ENCODE measurements around the gene SMAD3. TPM values are rescaled to one million over a fixed set of nuclear protein-coding genes. Genes with fewer than 3 reads are reported as not detected.

The SMAD3 gene
- total and polyA plus RNA-seq, 10 of the 15 experiments (the other 5 are each of a cell fraction or from before 2014, with no cell fraction given) = 5.6 to 43.2 (median 16.0) TPM

GRCh38 chr15:67080900-67081431, 15.6 kb downstream of the SMAD3 start (continued):
- TF ChIP-seq NR2C2 (IDR thresholded peaks at IDR 0.05; ENCODE audit: borderline replicate concordance, control insufficient read depth, insufficient read length, low read depth) (no peak), ZNF207 (IDR thresholded peaks at IDR 0.05; ENCODE audit: borderline replicate concordance) (no peak), SUZ12 (IDR thresholded peaks at IDR 0.05; ENCODE audit: unreplicated experiment) (no peak), TCF7 (IDR thresholded peaks at IDR 0.05; ENCODE audit: borderline replicate concordance) (no peak; the same call in 1 of the 2 replicates), HDAC6 (IDR thresholded peaks at IDR 0.05; ENCODE audit: unreplicated experiment) (no peak), GATAD2B (conservative IDR thresholded peaks at IDR 0.05; ENCODE audit: low read depth) (peak; percentile 97), SP1 (IDR thresholded peaks at IDR 0.05; ENCODE audit: low read depth, low read length) (peak; percentile 87), SUPT20H (IDR thresholded peaks at IDR 0.05; ENCODE audit: borderline replicate concordance, control insufficient read depth, low read depth, low read length) (no peak), ZNF622 (IDR thresholded peaks at IDR 0.05) (no peak), HDAC2 (IDR thresholded peaks at IDR 0.05) (no peak), CEBPB (IDR thresholded peaks at IDR 0.05; ENCODE audit: borderline replicate concordance in 1 of 2, low read depth in 2 of 2, low read length in 2 of 2) (no peak), SREBF2 (IDR thresholded peaks at IDR 0.05; ENCODE audit: low read length) (no peak), POLR2AphosphoS2 (IDR thresholded peaks at IDR 0.05; ENCODE audit: low read depth, low read length) (no peak), JUNB (IDR thresholded peaks at IDR 0.05) (peak; percentile 55), POLR2A (IDR thresholded peaks at IDR 0.05; ENCODE audit: low read depth, low read length) (peak; percentile 38; the same call in 1 of the 2 replicates), EP300 (IDR thresholded peaks at IDR 0.05; ENCODE audit: borderline replicate concordance in 1 of 2, control insufficient read depth in 1 of 2, low read depth in 2 of 2, low read length in 2 of 2) (peak; percentile 86 to 93; a peak in 3 of 4 replicates), USF1 (IDR thresholded peaks at IDR 0.05; ENCODE audit: borderline replicate concordance, extremely low read length, insufficient read depth, low read depth, low read length) (no peak), MEF2A (IDR thresholded peaks at IDR 0.05; ENCODE audit: insufficient read depth, low read depth, low read length) (peak; percentile 99), HCFC1 (IDR thresholded peaks at IDR 0.05; ENCODE audit: low read length) (no peak), ELK1 (IDR thresholded peaks at IDR 0.05; ENCODE audit: low read depth, low read length) (no peak), IRF3 (IDR thresholded peaks at IDR 0.05) (no peak), NR2C1 (IDR thresholded peaks at IDR 0.05) (no peak), EZH2 (IDR thresholded peaks at IDR 0.05; ENCODE audit: borderline replicate concordance, control insufficient read depth, low read depth, low read length) (no peak), SRF (IDR thresholded peaks at IDR 0.05; ENCODE audit: low read depth in 2 of 2, low read length in 2 of 2) (peak in 1 of 2 experiments; percentile 64; a peak in 1 of 4 replicates)
- TF ChIP-seq, protein P1, sequence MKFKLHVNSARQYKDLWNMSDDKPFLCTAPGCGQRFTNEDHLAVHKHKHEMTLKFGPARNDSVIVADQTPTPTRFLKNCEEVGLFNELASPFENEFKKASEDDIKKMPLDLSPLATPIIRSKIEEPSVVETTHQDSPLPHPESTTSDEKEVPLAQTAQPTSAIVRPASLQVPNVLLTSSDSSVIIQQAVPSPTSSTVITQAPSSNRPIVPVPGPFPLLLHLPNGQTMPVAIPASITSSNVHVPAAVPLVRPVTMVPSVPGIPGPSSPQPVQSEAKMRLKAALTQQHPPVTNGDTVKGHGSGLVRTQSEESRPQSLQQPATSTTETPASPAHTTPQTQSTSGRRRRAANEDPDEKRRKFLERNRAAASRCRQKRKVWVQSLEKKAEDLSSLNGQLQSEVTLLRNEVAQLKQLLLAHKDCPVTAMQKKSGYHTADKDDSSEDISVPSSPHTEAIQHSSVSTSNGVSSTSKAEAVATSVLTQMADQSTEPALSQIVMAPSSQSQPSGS (IDR thresholded peaks at IDR 0.05; ENCODE audit: low read length) = no peak
- TF ChIP-seq, protein P2, sequence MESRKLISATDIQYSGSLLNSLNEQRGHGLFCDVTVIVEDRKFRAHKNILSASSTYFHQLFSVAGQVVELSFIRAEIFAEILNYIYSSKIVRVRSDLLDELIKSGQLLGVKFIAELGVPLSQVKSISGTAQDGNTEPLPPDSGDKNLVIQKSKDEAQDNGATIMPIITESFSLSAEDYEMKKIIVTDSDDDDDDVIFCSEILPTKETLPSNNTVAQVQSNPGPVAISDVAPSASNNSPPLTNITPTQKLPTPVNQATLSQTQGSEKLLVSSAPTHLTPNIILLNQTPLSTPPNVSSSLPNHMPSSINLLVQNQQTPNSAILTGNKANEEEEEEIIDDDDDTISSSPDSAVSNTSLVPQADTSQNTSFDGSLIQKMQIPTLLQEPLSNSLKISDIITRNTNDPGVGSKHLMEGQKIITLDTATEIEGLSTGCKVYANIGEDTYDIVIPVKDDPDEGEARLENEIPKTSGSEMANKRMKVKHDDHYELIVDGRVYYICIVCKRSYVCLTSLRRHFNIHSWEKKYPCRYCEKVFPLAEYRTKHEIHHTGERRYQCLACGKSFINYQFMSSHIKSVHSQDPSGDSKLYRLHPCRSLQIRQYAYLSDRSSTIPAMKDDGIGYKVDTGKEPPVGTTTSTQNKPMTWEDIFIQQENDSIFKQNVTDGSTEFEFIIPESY (IDR thresholded peaks at IDR 0.05) = no peak
